Endothelial cell of umbilical vein (primary cell): Measurements from ENCODE around the gene SLC25A21. TPM values are rescaled to one million over a fixed set of nuclear protein-coding genes. Genes with fewer than 3 reads are reported as not detected.

ENCODE experiments used
- BruUV-seq: library from RNA; stranded (reverse); fragments of 400-500 nt; replicated peaks from 2 replicates; lab custom pipeline; 2021; lab: Mats Ljungman, UMichigan
- CTCF ChIA-PET: fragments of 300-600, 350-600 bp; sonication (Branson Sonifier 250); formaldehyde crosslinking; loops from one replicate; lab custom pipeline; 2021; ENCODE audit warnings: antibody characterized with exemption, inconsistent platforms; lab: Charles Lee
- POLR2A ChIA-PET: fragments of 300-600, 350-600 bp; sonication (Branson Sonifier 250); formaldehyde crosslinking; loops from one replicate; lab custom pipeline; 2021; ENCODE audit warnings: antibody characterized with exemption, inconsistent platforms; lab: Charles Lee
- DNase-seq: peaks from one replicate; pipeline ENCODE4 v3.0.0-alpha.2; 2011; ENCODE audit warnings: low read depth, low spot score
- FAIRE-seq: peaks from 2 replicates; lab custom pipeline; 2011; peaks lifted over from hg19 to GRCh38; lab: Jason Lieb, UNC
- H2AFZ ChIP-seq: 2 replicates; pipeline ENCODE4 v1.6.0; 2012; ENCODE audit warnings: low read depth, low read length, control low read depth, inconsistent platforms
- H3K27ac ChIP-seq: 2 replicates; pipeline ENCODE4 v1.5.1; 2011; ENCODE audit warnings: low read depth, mild to moderate bottlenecking, control low read depth, low read length, moderate library complexity; ENCODE audit not compliant: insufficient read depth
- H3K27me3 ChIP-seq, 2 experiments: 2 replicates each; pipeline versions ENCODE4 v1.6.0 to v1.6.1; 2011; ENCODE audit warnings: low read length in 2 of 2, mixed read lengths in 1 of 2; ENCODE audit not compliant: control insufficient read depth in 2 of 2, insufficient read depth in 2 of 2
- H3K36me3 ChIP-seq, 2 experiments: 2 replicates in 1 of 2; 3 replicates in 1 of 2; pipeline ENCODE4 v1.5.1; 2011; ENCODE audit warnings: low read length in 2 of 2, mild to moderate bottlenecking in 1 of 2, moderate library complexity in 1 of 2; ENCODE audit not compliant: control insufficient read depth in 2 of 2, insufficient read depth in 2 of 2; ENCODE audit errors: extremely low read depth in 1 of 2
- H3K4me1 ChIP-seq: 3 replicates; pipeline ENCODE4 v1.5.1; 2011; ENCODE audit warnings: mild to moderate bottlenecking, low read length; ENCODE audit not compliant: control insufficient read depth, insufficient read depth; ENCODE audit errors: extremely low read depth
- H3K4me2 ChIP-seq: 2 replicates; pipeline ENCODE4 v1.6.1; 2011; ENCODE audit warnings: low read length, control low read depth, mixed read lengths; ENCODE audit not compliant: insufficient read depth
- H3K4me3 ChIP-seq, 3 experiments: fragments of 200-600 bp in 1 of 3; sonication (generic), shearing (Covaris generic) in 1 of 3; replicated peaks in 1 of 3; 2 replicates each; pipeline ENCODE4 v1.5.1; 2011 to 2016; ENCODE audit warnings: control low read depth in 3 of 3, low read length in 3 of 3, mild to moderate bottlenecking in 2 of 3, inconsistent platforms in 1 of 3, low read depth in 1 of 3, moderate library complexity in 1 of 3; ENCODE audit not compliant: insufficient read depth in 1 of 3
- H3K79me2 ChIP-seq: 2 replicates; pipeline ENCODE4 v1.6.0; 2012; ENCODE audit warnings: low read length, inconsistent platforms; ENCODE audit not compliant: control insufficient read depth, insufficient read depth
- H3K9ac ChIP-seq: replicated peaks from 2 replicates; pipeline ENCODE3; 2011; ENCODE audit warnings: low read length, control low read depth; ENCODE audit not compliant: insufficient read depth; ENCODE audit errors: extremely low read depth
- H3K9me1 ChIP-seq: replicated peaks from 3 replicates; pipeline ENCODE4 v1.6.0; 2011; ENCODE audit warnings: mild to moderate bottlenecking, low read length; ENCODE audit not compliant: control insufficient read depth, insufficient read depth; ENCODE audit errors: extremely low read depth
- H3K9me3 ChIP-seq: replicated peaks from 2 replicates; pipeline ENCODE4 v1.5.1; 2012; ENCODE audit warnings: low read length, inconsistent platforms; ENCODE audit not compliant: control insufficient read depth, insufficient read depth
- H4K20me1 ChIP-seq: replicated peaks from 2 replicates; pipeline ENCODE3; 2011; ENCODE audit warnings: mild to moderate bottlenecking, low read length; ENCODE audit not compliant: control insufficient read depth, insufficient read depth; ENCODE audit errors: extremely low read depth
- CTCF ChIP-seq, 2 donors: IDR thresholded peaks; 1 replicate in 1 of 2; 2 replicates in 1 of 2; pipeline ENCODE4 v1.5.1; 2011; ENCODE audit warnings: low read length in 2 of 2, mild to moderate bottlenecking in 2 of 2, moderate library complexity in 2 of 2, control low read depth in 1 of 2, inconsistent platforms in 1 of 2, low read depth in 1 of 2; ENCODE audit not compliant: insufficient read depth in 1 of 2; ENCODE audit errors: extremely low read depth in 1 of 2
- EZH2 ChIP-seq: IDR thresholded peaks from 2 replicates; pipeline ENCODE4 v1.6.1; 2012; ENCODE audit warnings: borderline replicate concordance, low read depth, mild to moderate bottlenecking, moderate library complexity, low read length, inconsistent platforms; ENCODE audit not compliant: severe bottlenecking
- FOS ChIP-seq: IDR thresholded peaks from 2 replicates; pipeline ENCODE4 v1.6.1; 2011; ENCODE audit warnings: mild to moderate bottlenecking, low read length, moderate library complexity, borderline replicate concordance; ENCODE audit not compliant: insufficient read depth
- GATA2 ChIP-seq: IDR thresholded peaks from 2 replicates; pipeline ENCODE4 v1.7.0; 2011; ENCODE audit warnings: low read depth, mild to moderate bottlenecking, moderate library complexity, mixed read lengths, low read length; ENCODE audit not compliant: insufficient read length, insufficient read depth
- JUN ChIP-seq: IDR thresholded peaks from 2 replicates; pipeline ENCODE4 v1.6.1; 2011; ENCODE audit warnings: borderline replicate concordance, low read depth; ENCODE audit not compliant: insufficient read length, insufficient read depth
- MAX ChIP-seq: IDR thresholded peaks from 2 replicates; pipeline ENCODE4 v1.6.1; 2011; ENCODE audit not compliant: insufficient read depth, insufficient read length
- MYC ChIP-seq: IDR thresholded peaks from one replicate; pipeline ENCODE4 v1.6.1; 2011; ENCODE audit warnings: mild to moderate bottlenecking, low read depth, low read length
- POLR2A ChIP-seq: IDR thresholded peaks from 2 replicates; pipeline ENCODE4 v1.6.1; 2012; ENCODE audit warnings: low read depth, mild to moderate bottlenecking, control low read depth, low read length
- POLR2AphosphoS5 ChIP-seq: IDR thresholded peaks from 2 replicates; pipeline ENCODE4 v1.6.1; 2012; ENCODE audit warnings: low read depth, mild to moderate bottlenecking, control low read depth, low read length, moderate library complexity; ENCODE audit not compliant: insufficient read depth
- dilution Hi-C: fragments of 300-500 bp; cut with MboI; formaldehyde crosslinking; loops from one replicate; pipeline ENCODE4 v1.15.0; 2019; ENCODE audit warnings: low sequenced_read_pairs; ENCODE audit not compliant: extremely low pct_ligation_motif_present
- intact Hi-C: fragments of 100-400 bp; cut with micrococcal nuclease; formaldehyde crosslinking; loops from one replicate; pipeline ENCODE4 v1.10.0; 2022
- polyA plus RNA-seq, 4 experiments: library from polyadenylated mRNA; depleted of rRNA in 3 of 4; stranded (reverse) in 3 of 4; unstranded in 1 of 4; fragments of >200 nt; gene quantifications; 2 replicates each; pipeline versions ENCODE4 v1.2.1 to v1.2.3, GENCODE V29; 2011 to 2012; ENCODE audit warnings: missing spikeins in 1 of 4
- total RNA-seq: library from RNA; stranded (reverse); gene quantifications from 2 replicates; pipeline ENCODE4 v1.2.3, GENCODE V29; 2021

The SLC25A21 gene
- total and polyA plus RNA-seq, 2 donors (not counting 3 experiments of a cell fraction or from before 2014, with no cell fraction given): 0.98 to 1.4 TPM

DNA sequence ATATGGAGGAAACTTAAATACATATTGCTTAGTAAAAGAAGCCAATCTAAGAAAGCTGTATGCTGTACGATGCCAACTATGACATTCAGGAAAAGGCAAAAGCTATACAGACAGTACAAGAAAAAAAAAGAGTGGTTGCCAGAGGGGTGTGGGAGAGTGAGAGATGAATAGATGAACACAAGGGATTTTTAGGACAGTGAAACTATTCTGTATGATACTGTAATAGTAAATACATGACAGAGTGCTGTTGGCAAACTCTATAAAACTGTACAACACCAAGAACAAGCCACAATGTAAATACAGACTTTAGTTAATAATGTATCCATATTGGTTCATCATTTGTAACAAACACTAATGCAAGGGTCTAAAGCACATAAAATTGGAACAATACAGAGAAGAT lies 14.5 kb upstream of the SLC25A21 start:
- H3K79me2 ChIP-seq: no peaks in the 10 kb centered on the region
- no peak for FAIRE-seq
- H3K4me1 ChIP-seq: no peaks in the 10 kb centered on the region
- H3K4me2 ChIP-seq: no peak overlapping the region
- no peaks in the 10 kb centered on the region for H3K27me3 ChIP-seq
- POLR2A ChIA-PET: no interaction called here
- no peak overlapping the region for H3K4me3 ChIP-seq
- no peaks in the 10 kb centered on the region for H3K9me1 ChIP-seq
- TF ChIP-seq EZH2 (no peak), MAX (no peak), JUN (no peak), POLR2A (no peak), MYC (no peak), FOS (no peak), GATA2 (no peak), CTCF (IDR thresholded peaks at IDR 0.05; ENCODE audit: extremely low read depth in 1 of 2, insufficient read depth in 1 of 2, low read depth in 1 of 2, low read length in 2 of 2) (no peak), POLR2AphosphoS5 (no peak)
- H3K27ac ChIP-seq: no peak overlapping the region
- no peaks in the 10 kb centered on the region for H4K20me1 ChIP-seq
- CTCF ChIA-PET: no interaction called here
- intact Hi-C loops (no loop called here), dilution Hi-C loops (no loop called here)
- BruUV-seq: no TSS peak
- DNase-seq: no peak
- H3K36me3 ChIP-seq: no peaks in the 10 kb centered on the region
- no peak overlapping the region for H3K9ac ChIP-seq
- no peaks in the 10 kb centered on the region for H3K9me3 ChIP-seq
- H2AFZ ChIP-seq: no peak overlapping the region
